Measurements from ENCODE around the gene AGBL5. TPM values are rescaled to one million over a fixed set of nuclear protein-coding genes. Genes with fewer than 3 reads are reported as not detected.
"Not testable (repeated sequence)": the region's sequence is repeated elsewhere in the genome, so short reads cannot be mapped to it uniquely, and the experiment has no call there.

AGBL5 gene
- total RNA-seq, 2 donors from 2014 or later, result 56.9 to 76.1 TPM

- Mint-ChIP-seq H3K27me3 (ENCODE audit: insufficient read depth) (peaks cover 70% of the 10 kb centered on the region), H3K4me3 (peak overlapping the region; percentile 36), H3K27ac (no peak overlapping the region), H3K9me3 (peaks cover 3% of the 10 kb centered on the region), H3K4me1 (peaks cover 10% of the 10 kb centered on the region), H3K36me3 (ENCODE audit: low read depth) (no peaks in the 10 kb centered on the region)
- H3K9ac ChIP-seq (ENCODE audit: extremely low read depth, low read length, poor library complexity, severe bottlenecking), result no peak overlapping the region
- no peak for TF ChIP-seq CTCF (conservative IDR thresholded peaks at IDR 0.05)
- H3K9me3 ChIP-seq (ENCODE audit: control insufficient read depth, low read length), result no peaks in the 10 kb centered on the region
- no peak overlapping the region for H3K27ac ChIP-seq (ENCODE audit: low read depth, low read length)
- peaks cover 62% of the 10 kb centered on the region for H3K27me3 ChIP-seq (ENCODE audit: control insufficient read depth, insufficient read depth, low read length, poor library complexity, severe bottlenecking)
- 23 to 34% methylated on average over 8 to 14 of the region's 14 CpGs for WGBS, 2 experiments (ENCODE audit: insufficient coverage in 1 of 2, insufficient read length in 1 of 2)
- peak overlapping the region; percentile 53 for H3K4me3 ChIP-seq (ENCODE audit: low read length)
- H3K36me3 ChIP-seq (ENCODE audit: control insufficient read depth, insufficient read depth, low read length), result no peaks in the 10 kb centered on the region
- H3K4me1 ChIP-seq (ENCODE audit: control insufficient read depth, insufficient read depth, low read length), result no peaks in the 10 kb centered on the region
- no peak for DNase-seq
Observed at GRCh38 chr2:27117995-27118524, 66.6 kb downstream of the AGBL5 start.

- H3K4me1 Mint-ChIP-seq, result peaks cover 13% of the 10 kb centered on the region
- H3K27ac Mint-ChIP-seq, result no peak within 1 kb of the TSS
- H3K4me3 Mint-ChIP-seq, result peak within 1 kb of the TSS; percentile 53
- Histone ChIP-seq H3K9me3 (ENCODE audit: control insufficient read depth, low read length) (no peaks in the 10 kb centered on the region), H3K9ac (ENCODE audit: extremely low read depth, low read length, poor library complexity, severe bottlenecking) (no peak within 1 kb of the TSS), H3K4me1 (ENCODE audit: control insufficient read depth, insufficient read depth, low read length) (no peaks in the 10 kb centered on the region), H3K27ac (ENCODE audit: low read depth, low read length) (no peak within 1 kb of the TSS), H3K27me3 (ENCODE audit: control insufficient read depth, insufficient read depth, low read length, poor library complexity, severe bottlenecking) (peaks cover 69% of the 10 kb centered on the region), H3K36me3 (ENCODE audit: control insufficient read depth, insufficient read depth, low read length) (no peaks in the 10 kb centered on the region), H3K4me3 (ENCODE audit: low read length) (peak within 1 kb of the TSS; percentile 58)
- TF ChIP-seq CTCF (conservative IDR thresholded peaks at IDR 0.05), result no peak
- H3K9me3 Mint-ChIP-seq, result peaks cover 3% of the 10 kb centered on the region
- H3K36me3 Mint-ChIP-seq (ENCODE audit: low read depth), result no peaks in the 10 kb centered on the region
- peaks cover 74% of the 10 kb centered on the region for H3K27me3 Mint-ChIP-seq (ENCODE audit: insufficient read depth)
- DNase-seq, result peak; percentile 76
- 10 to 46% methylated on average over 17 to 84 of the region's 84 CpGs for WGBS, 2 experiments (ENCODE audit: insufficient coverage in 1 of 2, insufficient read length in 1 of 2)
Observed at GRCh38 chr2:27118525-27119329, 67.3 kb downstream of the AGBL5 start, which contains the start of gene CGREF1. CGREF1 (minus strand) TSS chr2:27119128; CDS start chr2:27104366, 14,762 bp downstream.

DNA sequence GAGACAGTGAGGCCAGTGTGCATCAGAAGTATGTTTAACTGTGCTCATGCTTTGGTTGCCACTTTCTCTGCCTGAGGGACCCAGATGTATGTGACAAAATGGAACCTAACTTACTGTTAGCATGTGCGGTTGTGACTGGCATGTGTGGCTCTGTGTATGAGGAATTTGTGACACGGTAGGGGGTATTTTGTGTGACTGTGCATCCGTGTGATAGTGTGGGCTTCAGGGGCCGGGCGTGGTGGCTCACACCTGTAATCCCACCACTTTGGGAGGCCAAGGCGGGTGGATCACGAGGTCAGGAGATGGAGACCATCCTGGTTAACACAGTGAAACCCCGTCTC, 67.8 kb downstream of the AGBL5 start:
- WGBS, 2 experiments (ENCODE audit: insufficient coverage in 1 of 2, insufficient read length in 1 of 2), result 87 to 90% methylated on average over 5 to 8 of the region's 8 CpGs
- not testable (repeated sequence) for H3K4me1 ChIP-seq (ENCODE audit: control insufficient read depth, insufficient read depth, low read length); H3K9me3 ChIP-seq (ENCODE audit: control insufficient read depth, low read length); H3K27ac ChIP-seq (ENCODE audit: low read depth, low read length); H3K27ac Mint-ChIP-seq; H3K36me3 ChIP-seq (ENCODE audit: control insufficient read depth, insufficient read depth, low read length); H3K36me3 Mint-ChIP-seq (ENCODE audit: low read depth); H3K9ac ChIP-seq (ENCODE audit: extremely low read depth, low read length, poor library complexity, severe bottlenecking); H3K9me3 Mint-ChIP-seq; DNase-seq
- H3K27me3 Mint-ChIP-seq (ENCODE audit: insufficient read depth), result peaks cover 78% of the 10 kb centered on the region
- peak overlapping the region; percentile 58 for H3K4me3 ChIP-seq (ENCODE audit: low read length)
- H3K4me3 Mint-ChIP-seq, result peak overlapping the region; percentile 53
- peaks cover 13% of the 10 kb centered on the region for H3K4me1 Mint-ChIP-seq
- peaks cover 75% of the 10 kb centered on the region for H3K27me3 ChIP-seq (ENCODE audit: control insufficient read depth, insufficient read depth, low read length, poor library complexity, severe bottlenecking)

Other genes with a start within 250 kb of the AGBL5 start
- 1 to 10 TPM; 3.1 to 3.5 TPM for gene DPYSL5, start 203.5 kb upstream of the AGBL5 start, total RNA-seq
- gene MAPRE3, start 81.0 kb upstream of the AGBL5 start, total RNA-seq, result 1 to 10 TPM; 3.2 to 4.4 TPM
- gene TMEM214, start 18.7 kb upstream of the AGBL5 start, total RNA-seq, result 10 to 100 TPM; 52.7 to 63.7 TPM
- gene OST4, start 20.0 kb downstream of the AGBL5 start, total RNA-seq, result 100 to 1,000 TPM; 290 to 311 TPM
- gene EMILIN1, start 26.9 kb downstream of the AGBL5 start, total RNA-seq, result 1 to 10 TPM; 1.9 to 2.1 TPM
- 1 to 10 TPM; 3.3 to 3.9 TPM for gene KHK, start 35.1 kb downstream of the AGBL5 start, total RNA-seq
- under 1 TPM; 0.20 to 0.33 TPM for gene CGREF1, start 67.5 kb downstream of the AGBL5 start, total RNA-seq
- gene ABHD1, start 72.1 kb downstream of the AGBL5 start, total RNA-seq, result 1 to 10 TPM in 1 of 2 donors, under 1 TPM in 1; 0.29 to 1.0 TPM
- gene PREB, start 83.0 kb downstream of the AGBL5 start, total RNA-seq, result 10 to 100 TPM; 50.5 to 53.5 TPM
- gene PRR30, start 87.7 kb downstream of the AGBL5 start, total RNA-seq, result not detected
- gene TCF23, start 97.3 kb downstream of the AGBL5 start, total RNA-seq, result not detected
- gene ATRAID, start 160.4 kb downstream of the AGBL5 start, total RNA-seq, result 100 to 1,000 TPM; 101 to 140 TPM
- 100 to 1,000 TPM; 115 to 125 TPM for gene SLC5A6, start 160.6 kb downstream of the AGBL5 start, total RNA-seq
- gene CAD, start 165.7 kb downstream of the AGBL5 start, total RNA-seq, result 100 to 1,000 TPM; 120 to 127 TPM
- gene SLC30A3, start 211.4 kb downstream of the AGBL5 start, total RNA-seq, result 1 to 10 TPM; 1.5 to 2.8 TPM
- under 1 TPM in 1 of 2 donors, not detected in 1; 0.49 TPM for gene DNAJC5G, start 223.8 kb downstream of the AGBL5 start, total RNA-seq
- gene TRIM54, start 230.8 kb downstream of the AGBL5 start, total RNA-seq, result 1 to 10 TPM in 1 of 2 donors, under 1 TPM in 1; 0.86 to 2.2 TPM

All from endodermal cell (in vitro differentiated cells).